Activated naive CD8-positive, alpha-beta T cell treated with anti-CD3 and anti-CD28 coated beads, Interleukin-2, amount 50 U/mL, for 24 hours (primary cell): ENCODE measurements around the gene ATP5PB.
A peak's percentile ranks its signal among the peaks of the same experiment; 100 is the strongest.

ENCODE experiments used
- ATAC-seq: fragments of 150-1000 bp; cut with Tn5 transposase; one replicate; pipeline ENCODE4 v1.10.0; 2021
- DNase-seq: peaks from one replicate; pipeline ENCODE4 v3.0.0; 2021
- H3K27ac Mint-ChIP-seq: one replicate; pipeline ENCODE4 v1.8.0; 2021; ENCODE audit warnings: mild to moderate bottlenecking, mixed read lengths
- H3K27me3 Mint-ChIP-seq: one replicate; pipeline ENCODE4 v1.8.0; 2021; ENCODE audit warnings: mixed read lengths
- H3K36me3 Mint-ChIP-seq: one replicate; pipeline ENCODE4 v1.8.0; 2021; ENCODE audit warnings: low read depth, mixed read lengths
- H3K4me1 Mint-ChIP-seq: one replicate; pipeline ENCODE4 v1.8.0; 2021; ENCODE audit warnings: mixed read lengths
- H3K4me3 Mint-ChIP-seq: one replicate; pipeline ENCODE4 v1.8.0; 2021; ENCODE audit warnings: mild to moderate bottlenecking, moderate library complexity, mixed read lengths
- H3K9me3 Mint-ChIP-seq: one replicate; pipeline ENCODE4 v1.8.0; 2021; ENCODE audit warnings: mixed read lengths

ATP5PB gene

GRCh38 chr1:111499026-111499785, 49.9 kb downstream of the ATP5PB start:
- Mint-ChIP-seq H3K4me1 (peaks cover 42% of the 10 kb centered on the region), H3K9me3 (peaks cover 20% of the 10 kb centered on the region), H3K4me3 (no peak overlapping the region), H3K36me3 (peaks cover 5% of the 10 kb centered on the region), H3K27me3 (no peaks in the 10 kb centered on the region), H3K27ac (no peak overlapping the region)
- DNase-seq, result no peak
- ATAC-seq, result no peak

DNA sequence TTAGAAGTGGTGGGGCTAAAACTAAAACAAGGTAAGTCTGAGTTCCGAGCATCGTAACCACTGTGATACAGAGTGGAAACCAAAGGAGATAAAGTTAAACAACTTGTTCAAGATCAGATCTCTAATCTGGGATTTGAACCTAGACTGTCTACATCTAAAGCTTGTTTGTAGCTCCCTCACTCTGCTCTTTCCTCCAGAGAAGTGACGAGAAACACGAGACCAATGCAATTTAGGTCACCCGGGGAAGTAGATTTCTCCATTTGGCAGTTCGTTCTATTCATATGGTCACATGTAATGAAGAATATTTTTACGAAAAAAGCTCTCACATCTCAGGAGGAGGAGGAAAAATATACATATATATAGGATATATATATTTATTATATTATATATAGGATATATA, 52.4 kb downstream of the ATP5PB start:
- Mint-ChIP-seq H3K4me3 (no peak overlapping the region), H3K36me3 (peaks cover 2% of the 10 kb centered on the region), H3K9me3 (peaks cover 14% of the 10 kb centered on the region), H3K4me1 (peaks cover 56% of the 10 kb centered on the region), H3K27me3 (no peaks in the 10 kb centered on the region), H3K27ac (no peak overlapping the region)
- ATAC-seq (no peak), DNase-seq (no peak)

DNA sequence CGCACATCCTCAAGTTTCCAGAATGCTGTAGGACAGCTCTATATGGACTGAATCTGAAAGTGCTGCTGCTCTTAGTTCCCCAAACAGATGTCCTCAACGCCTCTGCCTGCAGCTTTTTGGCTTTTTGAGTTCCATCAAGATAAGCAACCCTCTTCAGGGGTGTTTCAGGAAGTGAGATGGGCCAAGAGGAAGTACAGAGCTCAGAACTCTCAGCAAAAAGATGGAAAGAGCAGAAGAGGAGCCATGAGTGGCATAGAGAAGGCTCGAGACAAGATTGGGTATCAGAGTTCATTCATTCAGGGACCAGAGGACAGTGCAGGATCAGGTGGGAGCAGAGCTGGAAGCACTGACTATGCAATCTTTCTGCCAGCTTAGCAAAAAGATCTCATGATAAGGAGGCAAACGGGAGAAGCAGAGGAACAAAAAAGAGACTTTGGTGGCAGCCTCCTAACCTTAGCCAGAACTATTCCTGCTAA, 54.4 kb downstream of the ATP5PB start, which contains the start of the genes ADORA3 and TMIGD3:
Gene ADORA3 (minus strand): TSS at position 49 of the 476 bp plus-strand sequence. CDS start 279 bp downstream, outside the sequence.
Gene TMIGD3 (minus strand): TSS at position 49 of the 476 bp plus-strand sequence. CDS start 279 bp downstream, outside the sequence.
- Mint-ChIP-seq H3K9me3 (peaks cover under 1% of the 10 kb centered on the region), H3K27me3 (no peaks in the 10 kb centered on the region), H3K4me3 (no peak within 1 kb of the TSS), H3K4me1 (peaks cover 55% of the 10 kb centered on the region), H3K36me3 (no peaks in the 10 kb centered on the region), H3K27ac (peak within 1 kb of the TSS; percentile 5)
- no peak for ATAC-seq
- DNase-seq, result no peak

- no peak for DNase-seq
- Mint-ChIP-seq H3K27ac (no peak overlapping the region), H3K36me3 (no peaks in the 10 kb centered on the region), H3K4me3 (no peak overlapping the region), H3K4me1 (peaks cover 57% of the 10 kb centered on the region), H3K27me3 (no peaks in the 10 kb centered on the region), H3K9me3 (no peaks in the 10 kb centered on the region)
- no peak for ATAC-seq
Observed at GRCh38 chr1:111504097-111504496, 54.8 kb downstream of the ATP5PB start.

GRCh38 chr1:111505641-111506119, 56.4 kb downstream of the ATP5PB start:
- no peaks in the 10 kb centered on the region for H3K9me3 Mint-ChIP-seq
- peaks cover 64% of the 10 kb centered on the region for H3K4me1 Mint-ChIP-seq
- no peak overlapping the region for H3K4me3 Mint-ChIP-seq
- no peaks in the 10 kb centered on the region for H3K27me3 Mint-ChIP-seq
- H3K36me3 Mint-ChIP-seq, result no peaks in the 10 kb centered on the region
- H3K27ac Mint-ChIP-seq, result peak overlapping the region; percentile 47
- no peak for DNase-seq
- ATAC-seq, result no peak

DNA sequence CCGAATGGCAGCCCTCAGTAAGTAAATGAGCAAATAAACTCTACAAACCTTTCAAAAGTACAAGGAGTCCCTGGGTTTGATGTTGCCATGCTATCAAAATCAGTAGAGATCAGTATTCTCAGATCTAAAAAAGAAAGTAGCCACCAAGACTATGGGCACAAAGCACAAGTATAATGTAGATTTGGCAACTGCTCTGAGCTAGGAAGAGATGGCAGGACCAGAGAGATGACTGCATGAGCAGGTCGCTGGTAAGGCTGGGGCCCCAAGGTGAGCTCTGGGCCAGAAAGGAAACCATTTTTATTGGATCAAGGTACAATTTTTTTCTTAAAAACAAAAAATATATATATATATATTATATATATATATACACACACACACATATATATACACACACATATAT, 57.3 kb downstream of the ATP5PB start:
- ATAC-seq, result no peak
- peaks cover 64% of the 10 kb centered on the region for H3K4me1 Mint-ChIP-seq
- no peak overlapping the region for H3K4me3 Mint-ChIP-seq

GRCh38 chr1:111507411-111508201, 58.3 kb downstream of the ATP5PB start:
- peak; percentile 68 for DNase-seq
- peak; percentile 78 for ATAC-seq
- Mint-ChIP-seq H3K9me3 (no peaks in the 10 kb centered on the region), H3K27me3 (no peaks in the 10 kb centered on the region), H3K36me3 (no peaks in the 10 kb centered on the region), H3K27ac (peak overlapping the region; percentile 92), H3K4me3 (peak overlapping the region; percentile 73), H3K4me1 (peaks cover 71% of the 10 kb centered on the region)

More for the DNA sequence above, 57.3 kb downstream of the ATP5PB start:
- Mint-ChIP-seq H3K9me3 (no peaks in the 10 kb centered on the region), H3K27ac (peak overlapping the region; percentile 47), H3K27me3 (no peaks in the 10 kb centered on the region), H3K36me3 (no peaks in the 10 kb centered on the region)
- no peak for DNase-seq

DNA sequence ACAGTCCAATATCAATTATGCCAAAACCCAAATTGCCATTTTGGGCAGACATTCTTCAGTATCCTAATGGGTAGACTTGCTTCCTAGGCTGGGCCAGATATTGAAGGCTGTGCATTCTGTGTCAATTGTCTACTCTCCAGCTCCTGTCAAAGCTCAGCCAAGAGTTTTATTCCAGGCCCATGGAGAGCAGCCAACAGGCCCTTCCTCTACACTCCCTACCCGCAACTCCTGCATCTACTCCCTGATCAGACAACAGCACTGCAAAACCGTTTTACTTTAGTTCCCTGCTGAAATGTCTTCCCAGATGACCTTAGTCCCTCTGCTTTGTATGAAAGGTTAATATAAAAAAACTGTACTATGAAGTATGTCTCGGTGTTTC, 60.7 kb downstream of the ATP5PB start:
- Mint-ChIP-seq H3K4me3 (no peak overlapping the region), H3K4me1 (peaks cover 74% of the 10 kb centered on the region)
- ATAC-seq, result no peak

GRCh38 chr1:111511370-111511769, 62.1 kb downstream of the ATP5PB start:
- ATAC-seq, result no peak
- Mint-ChIP-seq H3K27me3 (no peaks in the 10 kb centered on the region), H3K27ac (no peak overlapping the region), H3K4me1 (peaks cover 73% of the 10 kb centered on the region), H3K9me3 (no peaks in the 10 kb centered on the region), H3K4me3 (no peak overlapping the region), H3K36me3 (no peaks in the 10 kb centered on the region)
- no peak for DNase-seq

More for the DNA sequence above, 60.7 kb downstream of the ATP5PB start:
- H3K27ac Mint-ChIP-seq, result no peak overlapping the region
- no peak for DNase-seq
- H3K27me3 Mint-ChIP-seq, result no peaks in the 10 kb centered on the region
- no peaks in the 10 kb centered on the region for H3K36me3 Mint-ChIP-seq
- no peaks in the 10 kb centered on the region for H3K9me3 Mint-ChIP-seq
